Coronary artery (tissue), 2 donors: Measurements from ENCODE around the gene SETD7.

ENCODE experiments used
- DNase-seq: peaks from one replicate; pipeline ENCODE4 v3.0.0-alpha.2; 2017; ENCODE audit warnings: low spot score
- H3K27ac ChIP-seq, 2 donors: fragments of 200-600 bp; sonication (generic); one replicate each; pipeline ENCODE4 v1.5.1; 2016 to 2019
- H3K4me3 ChIP-seq: fragments of 200-600 bp; sonication (generic); 2 replicates; pipeline ENCODE4 v1.5.1; 2016; ENCODE audit warnings: mild to moderate bottlenecking, moderate library complexity
- CTCF ChIP-seq: fragments of 200-600 bp; sonication (generic); IDR thresholded peaks from one replicate; pipeline ENCODE4 v1.5.1; 2019; ENCODE audit warnings: antibody characterized with exemption

SETD7 gene

GRCh38 chr4:139556071-139556723, at the start of gene SETD7:
SETD7 (minus strand) TSS chr4:139556219; CDS start chr4:139556137, 82 bp downstream.
- no peak for TF ChIP-seq CTCF
- DNase-seq, result peak; percentile 86
- H3K27ac ChIP-seq, result peak within 1 kb of the TSS; percentile 98
- H3K4me3 ChIP-seq, result peak within 1 kb of the TSS; percentile 74

GRCh38 chr4:139605516-139605915, 49.5 kb upstream of the SETD7 start:
- no peak for TF ChIP-seq CTCF
- no peak for DNase-seq
- Histone ChIP-seq H3K4me3 (no peak overlapping the region), H3K27ac (no peak overlapping the region)

GRCh38 chr4:139603576-139604410, 47.8 kb upstream of the SETD7 start:
- TF ChIP-seq CTCF, result no peak
- DNase-seq, result no peak
- Histone ChIP-seq H3K27ac (no peak overlapping the region), H3K4me3 (no peak overlapping the region)

GRCh38 chr4:139602776-139603360, 46.8 kb upstream of the SETD7 start:
- no peak for TF ChIP-seq CTCF
- no peak overlapping the region for H3K4me3 ChIP-seq
- no peak for DNase-seq
- H3K27ac ChIP-seq, result no peak overlapping the region

GRCh38 chr4:139600662-139601061, 44.6 kb upstream of the SETD7 start:
- DNase-seq, result no peak
- no peak for TF ChIP-seq CTCF
- H3K4me3 ChIP-seq, result no peak overlapping the region
- no peak overlapping the region for H3K27ac ChIP-seq

- no peak for TF ChIP-seq CTCF
- no peak overlapping the region for H3K4me3 ChIP-seq
- no peak overlapping the region for H3K27ac ChIP-seq
- no peak for DNase-seq
Observed at GRCh38 chr4:139599594-139600374, 43.8 kb upstream of the SETD7 start.
